Parathyroid adenoma (tissue), 2 donors: ENCODE data around the gene ZNF232.
"Not testable (repeated sequence)": the region's sequence is repeated elsewhere in the genome, so short reads cannot be mapped to it uniquely, and the experiment has no call there.

Experiments used
- H2AFZ ChIP-seq: fragments of 300-600 bp; sonication (generic); one replicate; pipeline ENCODE4 v1.7.0; 2017; ENCODE audit warnings: antibody characterized with exemption, mild to moderate bottlenecking
- H3K27ac ChIP-seq: fragments of 300-600 bp; sonication (generic); one replicate; pipeline ENCODE4 v1.7.0; 2017
- H3K27me3 ChIP-seq: fragments of 300-600 bp; sonication (generic); one replicate; pipeline ENCODE4 v1.7.0; 2017; ENCODE audit warnings: low read length; ENCODE audit not compliant: control insufficient read depth, insufficient read depth
- H3K36me3 ChIP-seq: fragments of 300-600 bp; sonication (generic); one replicate; pipeline ENCODE4 v1.7.0; 2017; ENCODE audit warnings: low read length; ENCODE audit not compliant: control insufficient read depth, insufficient read depth
- H3K4me1 ChIP-seq: fragments of 300-600 bp; sonication (generic); one replicate; pipeline ENCODE4 v1.7.0; 2017; ENCODE audit warnings: control low read depth
- H3K4me2 ChIP-seq: fragments of 300-600 bp; sonication (generic); one replicate; pipeline ENCODE4 v1.7.0; 2017; ENCODE audit warnings: low read length
- H3K4me3 ChIP-seq: fragments of 300-600 bp; sonication (generic); one replicate; pipeline ENCODE4 v1.7.0; 2017; ENCODE audit warnings: low read depth, low read length
- H3K79me2 ChIP-seq: fragments of 300-600 bp; sonication (generic); one replicate; pipeline ENCODE4 v1.7.0; 2017; ENCODE audit warnings: control low read depth
- H3K9ac ChIP-seq: fragments of 300-600 bp; sonication (generic); one replicate; pipeline ENCODE4 v1.7.0; 2017; ENCODE audit warnings: mild to moderate bottlenecking
- H3K9me3 ChIP-seq: fragments of 300-600 bp; sonication (generic); one replicate; pipeline ENCODE4 v1.7.0; 2017; ENCODE audit warnings: low read length; ENCODE audit not compliant: control insufficient read depth
- TF ChIP-seq, protein P1 (sequence below): fragments of 300-600 bp; sonication (generic); IDR thresholded peaks from one replicate; pipeline ENCODE4 v1.7.0; 2017; ENCODE audit warnings: antibody characterized with exemption, mild to moderate bottlenecking
- donor health status: primary hyperparathyroidism.

The ZNF232 gene

DNA sequence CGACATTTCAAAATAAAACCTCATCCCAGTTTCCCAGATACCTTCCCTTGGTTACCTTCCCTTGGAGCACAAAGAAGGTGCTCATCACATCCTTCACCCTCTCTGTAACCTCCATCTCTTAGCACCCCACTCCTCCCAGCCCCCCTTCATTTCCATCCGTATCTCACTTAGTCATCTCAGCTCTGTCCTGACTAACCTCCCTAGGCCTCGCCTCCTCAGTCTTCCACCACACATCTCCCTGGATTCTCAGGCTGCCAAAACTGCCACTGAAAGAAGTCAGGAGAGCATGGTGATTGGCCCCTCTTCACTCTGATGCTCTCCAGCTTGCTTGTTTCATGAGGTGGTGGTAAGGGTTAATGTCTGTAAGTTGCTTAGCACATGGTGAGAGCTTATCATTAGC lies 31.1 kb downstream of the ZNF232 start:
- TF ChIP-seq, protein P1, sequence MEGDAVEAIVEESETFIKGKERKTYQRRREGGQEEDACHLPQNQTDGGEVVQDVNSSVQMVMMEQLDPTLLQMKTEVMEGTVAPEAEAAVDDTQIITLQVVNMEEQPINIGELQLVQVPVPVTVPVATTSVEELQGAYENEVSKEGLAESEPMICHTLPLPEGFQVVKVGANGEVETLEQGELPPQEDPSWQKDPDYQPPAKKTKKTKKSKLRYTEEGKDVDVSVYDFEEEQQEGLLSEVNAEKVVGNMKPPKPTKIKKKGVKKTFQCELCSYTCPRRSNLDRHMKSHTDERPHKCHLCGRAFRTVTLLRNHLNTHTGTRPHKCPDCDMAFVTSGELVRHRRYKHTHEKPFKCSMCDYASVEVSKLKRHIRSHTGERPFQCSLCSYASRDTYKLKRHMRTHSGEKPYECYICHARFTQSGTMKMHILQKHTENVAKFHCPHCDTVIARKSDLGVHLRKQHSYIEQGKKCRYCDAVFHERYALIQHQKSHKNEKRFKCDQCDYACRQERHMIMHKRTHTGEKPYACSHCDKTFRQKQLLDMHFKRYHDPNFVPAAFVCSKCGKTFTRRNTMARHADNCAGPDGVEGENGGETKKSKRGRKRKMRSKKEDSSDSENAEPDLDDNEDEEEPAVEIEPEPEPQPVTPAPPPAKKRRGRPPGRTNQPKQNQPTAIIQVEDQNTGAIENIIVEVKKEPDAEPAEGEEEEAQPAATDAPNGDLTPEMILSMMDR: no peak
- H3K9ac ChIP-seq: no peak overlapping the region
- no peak overlapping the region for H3K4me2 ChIP-seq
- H3K4me1 ChIP-seq: peaks cover 5% of the 10 kb centered on the region
- no peaks in the 10 kb centered on the region for H3K36me3 ChIP-seq
- no peak overlapping the region for H3K4me3 ChIP-seq
- H3K27ac ChIP-seq: no peak overlapping the region
- H3K79me2 ChIP-seq: peaks cover 5% of the 10 kb centered on the region
- no peak overlapping the region for H2AFZ ChIP-seq
- H3K9me3 ChIP-seq: no peaks in the 10 kb centered on the region
- H3K27me3 ChIP-seq: no peaks in the 10 kb centered on the region

DNA sequence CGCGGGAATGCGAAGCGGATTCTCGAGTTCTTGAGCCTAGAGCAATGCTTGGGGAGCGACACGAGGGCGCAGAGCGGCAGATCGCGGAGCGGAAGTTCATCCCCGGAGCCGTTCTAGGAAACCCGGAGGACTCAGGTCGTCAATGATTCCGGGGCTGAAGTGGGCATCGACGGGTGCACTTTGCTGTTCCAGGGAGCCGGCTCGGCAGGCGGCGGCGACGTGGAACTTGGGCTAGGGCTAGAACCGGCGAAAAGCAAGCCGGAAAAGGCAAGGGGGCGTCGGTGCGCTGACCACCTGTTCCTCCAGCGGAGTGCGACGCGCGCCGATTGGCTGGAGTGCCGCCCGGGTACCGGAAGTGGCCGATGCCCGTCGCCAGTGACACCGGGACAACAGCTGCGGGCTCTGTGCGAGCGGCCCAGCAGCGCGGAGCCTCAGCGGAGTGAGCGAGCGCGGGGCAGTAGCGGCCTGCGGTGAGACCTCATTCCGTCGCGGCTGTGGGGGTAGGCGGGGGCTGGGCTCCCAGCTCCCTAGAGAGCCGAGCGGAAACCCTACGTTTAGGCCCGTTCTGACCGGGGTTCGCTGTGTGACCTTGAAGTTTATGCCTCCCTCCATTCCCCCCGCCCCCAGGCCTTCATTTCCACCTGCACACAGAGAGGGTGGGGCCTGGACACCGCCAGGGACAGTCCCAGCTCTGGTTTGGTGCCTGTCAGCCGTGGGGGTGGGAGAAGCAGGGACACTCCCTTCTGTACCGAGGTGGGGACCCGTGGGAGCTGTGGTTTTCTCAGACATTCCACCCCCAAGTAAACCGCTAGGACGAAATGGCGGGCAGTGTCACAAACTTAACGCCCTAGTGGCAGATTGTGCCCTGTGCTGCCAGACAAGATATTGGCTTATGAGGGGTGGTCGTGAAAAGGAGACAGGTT lies 33.3 kb downstream of the ZNF232 start, which contains the start of gene ZFP3:
Gene ZFP3 (plus strand): TSS at position 362 of the 923 bp plus-strand sequence. CDS start 13,038 bp downstream, outside the sequence.
- H3K4me3 ChIP-seq: peak within 1 kb of the TSS; percentile 99
- H3K36me3 ChIP-seq: no peaks in the 10 kb centered on the region
- TF ChIP-seq, protein P1: peak; percentile 13
- H3K4me1 ChIP-seq: peaks cover 5% of the 10 kb centered on the region
- no peaks in the 10 kb centered on the region for H3K27me3 ChIP-seq
- H2AFZ ChIP-seq: peak within 1 kb of the TSS; percentile 100
- peak within 1 kb of the TSS; percentile 17 for H3K9ac ChIP-seq
- H3K79me2 ChIP-seq: peaks cover 5% of the 10 kb centered on the region
- peak within 1 kb of the TSS; percentile 85 for H3K4me2 ChIP-seq
- peak within 1 kb of the TSS; percentile 86 for H3K27ac ChIP-seq
- no peaks in the 10 kb centered on the region for H3K9me3 ChIP-seq

DNA sequence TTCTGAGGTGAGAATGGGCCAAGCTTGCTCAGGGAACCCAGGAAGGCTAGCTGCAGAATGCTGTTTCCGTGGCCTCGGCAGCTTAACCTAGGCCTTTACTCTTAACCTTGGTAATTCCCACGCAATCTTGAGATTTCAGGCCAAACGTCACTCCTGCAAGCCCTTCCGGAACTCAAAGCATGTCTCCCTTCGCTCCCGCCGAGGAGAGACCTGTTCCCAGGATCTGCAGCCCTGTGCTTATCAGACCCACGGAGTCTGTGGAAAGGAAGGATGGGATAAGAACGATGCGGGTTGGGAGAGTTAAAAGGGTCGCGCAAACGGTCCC lies 33.9 kb downstream of the ZNF232 start:
- TF ChIP-seq, protein P1: no peak
- Histone ChIP-seq H2AFZ (peak overlapping the region; percentile 100), H3K4me2 (peak overlapping the region; percentile 85), H3K9ac (no peak overlapping the region), H3K9me3 (no peaks in the 10 kb centered on the region), H3K27ac (peak overlapping the region; percentile 86), H3K4me3 (peak overlapping the region; percentile 99), H3K4me1 (peaks cover 5% of the 10 kb centered on the region), H3K79me2 (peaks cover 5% of the 10 kb centered on the region), H3K27me3 (no peaks in the 10 kb centered on the region), H3K36me3 (no peaks in the 10 kb centered on the region)

DNA sequence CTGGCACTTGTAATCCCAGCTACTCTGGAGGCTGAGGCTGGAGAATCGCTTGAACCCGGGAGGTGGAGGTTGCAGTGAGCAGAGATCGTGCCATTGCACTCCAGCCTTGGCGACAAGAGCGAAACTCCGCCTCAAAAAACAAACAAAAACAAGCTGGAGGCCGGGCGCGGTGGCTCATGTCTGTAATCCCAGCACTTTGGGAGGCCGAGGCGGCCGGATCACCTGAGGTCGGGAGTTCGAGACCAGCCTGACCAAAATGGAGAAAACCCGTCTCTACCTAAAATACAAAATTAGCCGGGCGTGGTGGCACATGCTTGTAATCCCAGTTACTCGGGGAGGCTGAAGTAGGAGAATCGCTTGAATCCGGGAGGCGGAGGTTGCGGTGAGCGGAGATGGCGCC lies 34.4 kb downstream of the ZNF232 start:
- not testable (repeated sequence) for H3K36me3 ChIP-seq, H3K9ac ChIP-seq, H3K9me3 ChIP-seq, H3K4me1 ChIP-seq, H3K27me3 ChIP-seq, H3K27ac ChIP-seq, H3K79me2 ChIP-seq
- Histone ChIP-seq H2AFZ (peak overlapping the region; percentile 100), H3K4me2 (peak overlapping the region; percentile 85), H3K4me3 (peak overlapping the region; percentile 99)

DNA sequence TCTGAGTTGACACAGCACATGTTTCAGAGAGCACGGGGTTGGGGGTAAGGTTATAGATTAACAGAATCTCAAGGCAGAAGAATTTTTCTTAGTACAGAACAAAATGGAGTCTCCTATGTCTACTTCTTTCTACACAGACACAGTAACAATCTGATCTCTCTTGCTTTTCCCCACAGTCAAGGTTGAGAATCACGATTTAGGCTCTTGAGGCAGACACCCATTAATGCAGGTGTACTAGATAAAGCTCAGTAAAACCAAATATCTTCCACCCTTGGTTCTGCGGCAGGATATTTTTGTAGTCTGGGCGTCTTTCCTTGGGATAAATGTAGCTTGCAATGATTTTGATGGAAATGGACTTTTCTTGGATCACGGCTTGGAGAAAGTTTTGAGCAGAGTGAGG lies 36.2 kb downstream of the ZNF232 start:
- not testable (repeated sequence) for H3K36me3 ChIP-seq, H3K27me3 ChIP-seq, H3K4me1 ChIP-seq, H3K4me2 ChIP-seq, H3K27ac ChIP-seq, H3K4me3 ChIP-seq, H2AFZ ChIP-seq, H3K9ac ChIP-seq, H3K9me3 ChIP-seq, H3K79me2 ChIP-seq
